HCT116 (cell line): Measurements from ENCODE around the gene CD160.

ENCODE experiments used
- TCF7L2 ChIP-seq: IDR thresholded peaks from 2 replicates; pipeline ENCODE4 v1.7.0; 2011; ENCODE audit warnings: borderline replicate concordance, inconsistent platforms; ENCODE audit not compliant: insufficient read depth, insufficient read length; ENCODE audit errors: extremely low read depth
- TF ChIP-seq, protein P1 (sequence below), 3 experiments: fragments of 200-600 bp in 1 of 3; sonication (generic) in 1 of 3; IDR thresholded peaks in 2 of 3; conservative IDR thresholded peaks in 1 of 3; 2 replicates each; pipeline ENCODE4 v1.5.1; 2012 to 2017; ENCODE audit warnings: low read depth in 2 of 3, low read length in 2 of 3, antibody characterized with exemption in 1 of 3, borderline replicate concordance in 1 of 3, control low read depth in 1 of 3, mild to moderate bottlenecking in 1 of 3, mixed read lengths in 1 of 3, mixed run types in 1 of 3, moderate library complexity in 1 of 3; ENCODE audit not compliant: insufficient read depth in 1 of 3
- TF ChIP-seq, protein P2 (sequence below): IDR thresholded peaks from 2 replicates; pipeline ENCODE4 v1.6.1; 2012

- TF ChIP-seq, protein P1, sequence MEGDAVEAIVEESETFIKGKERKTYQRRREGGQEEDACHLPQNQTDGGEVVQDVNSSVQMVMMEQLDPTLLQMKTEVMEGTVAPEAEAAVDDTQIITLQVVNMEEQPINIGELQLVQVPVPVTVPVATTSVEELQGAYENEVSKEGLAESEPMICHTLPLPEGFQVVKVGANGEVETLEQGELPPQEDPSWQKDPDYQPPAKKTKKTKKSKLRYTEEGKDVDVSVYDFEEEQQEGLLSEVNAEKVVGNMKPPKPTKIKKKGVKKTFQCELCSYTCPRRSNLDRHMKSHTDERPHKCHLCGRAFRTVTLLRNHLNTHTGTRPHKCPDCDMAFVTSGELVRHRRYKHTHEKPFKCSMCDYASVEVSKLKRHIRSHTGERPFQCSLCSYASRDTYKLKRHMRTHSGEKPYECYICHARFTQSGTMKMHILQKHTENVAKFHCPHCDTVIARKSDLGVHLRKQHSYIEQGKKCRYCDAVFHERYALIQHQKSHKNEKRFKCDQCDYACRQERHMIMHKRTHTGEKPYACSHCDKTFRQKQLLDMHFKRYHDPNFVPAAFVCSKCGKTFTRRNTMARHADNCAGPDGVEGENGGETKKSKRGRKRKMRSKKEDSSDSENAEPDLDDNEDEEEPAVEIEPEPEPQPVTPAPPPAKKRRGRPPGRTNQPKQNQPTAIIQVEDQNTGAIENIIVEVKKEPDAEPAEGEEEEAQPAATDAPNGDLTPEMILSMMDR (IDR thresholded peaks at IDR 0.05 in 2 of 3, conservative IDR thresholded peaks at IDR 0.05 in 1 of 3; ENCODE audit: borderline replicate concordance in 1 of 3, insufficient read depth in 1 of 3, low read depth in 2 of 3, low read length in 2 of 3), result no peak
- no peak for TF ChIP-seq TCF7L2
- TF ChIP-seq, protein P2, sequence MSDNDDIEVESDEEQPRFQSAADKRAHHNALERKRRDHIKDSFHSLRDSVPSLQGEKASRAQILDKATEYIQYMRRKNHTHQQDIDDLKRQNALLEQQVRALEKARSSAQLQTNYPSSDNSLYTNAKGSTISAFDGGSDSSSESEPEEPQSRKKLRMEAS, result no peak
Observed at GRCh38 chr1:145736191-145736590, 16.9 kb downstream of the CD160 start.
